Progenitor cell of endocrine pancreas (in vitro differentiated cells): ENCODE measurements around the gene CDK13. TPM values are rescaled to one million over a fixed set of nuclear protein-coding genes. Genes with fewer than 3 reads are reported as not detected.

Experiments
- DNase-seq: peaks from one replicate; pipeline ENCODE4 v3.0.0; 2021; ENCODE audit warnings: low spot score; ENCODE audit not compliant: unreplicated experiment
- H3K27ac Mint-ChIP-seq: 2 replicates; pipeline ENCODE4 v1.8.0; 2021; ENCODE audit warnings: mild to moderate bottlenecking, moderate library complexity, mixed read lengths
- H3K27me3 Mint-ChIP-seq: 2 replicates; pipeline ENCODE4 v1.8.0; 2021; ENCODE audit warnings: mixed read lengths
- H3K36me3 Mint-ChIP-seq: 2 replicates; pipeline ENCODE4 v1.8.0; 2022; ENCODE audit warnings: mixed read lengths; ENCODE audit not compliant: insufficient read depth
- H3K4me1 Mint-ChIP-seq: 2 replicates; pipeline ENCODE4 v1.8.0; 2021; ENCODE audit warnings: low read depth, mixed read lengths
- H3K4me3 Mint-ChIP-seq: 2 replicates; pipeline ENCODE4 v1.8.0; 2021; ENCODE audit warnings: low read depth, mild to moderate bottlenecking, moderate library complexity, mixed read lengths
- H3K9me3 Mint-ChIP-seq: 2 replicates; pipeline ENCODE4 v1.8.0; 2021; ENCODE audit warnings: low read depth, mixed read lengths
- CTCF ChIP-seq: fragments of 200-600 bp; sonication (generic); IDR thresholded peaks from one replicate; pipeline ENCODE4 v1.5.0; 2021; ENCODE audit warnings: antibody characterized with exemption, mild to moderate bottlenecking; ENCODE audit not compliant: unreplicated experiment
- total RNA-seq: library from RNA; stranded (reverse); gene quantifications from 2 replicates; pipeline ENCODE4 v1.2.1, GENCODE V29; 2021

Gene CDK13
- total RNA-seq, 1 donor from 2014 or later = 75.5 TPM

- Mint-ChIP-seq H3K27me3 (no peaks in the 10 kb centered on the region), H3K4me1 (no peaks in the 10 kb centered on the region), H3K9me3 (no peaks in the 10 kb centered on the region), H3K27ac (no peak overlapping the region), H3K4me3 (no peak overlapping the region), H3K36me3 (peaks cover 2% of the 10 kb centered on the region)
- no peak for TF ChIP-seq CTCF
- no peak for DNase-seq
These were observed 122.2 kb downstream of the CDK13 start for GRCh38 chr7:40072268-40072667.

DNA sequence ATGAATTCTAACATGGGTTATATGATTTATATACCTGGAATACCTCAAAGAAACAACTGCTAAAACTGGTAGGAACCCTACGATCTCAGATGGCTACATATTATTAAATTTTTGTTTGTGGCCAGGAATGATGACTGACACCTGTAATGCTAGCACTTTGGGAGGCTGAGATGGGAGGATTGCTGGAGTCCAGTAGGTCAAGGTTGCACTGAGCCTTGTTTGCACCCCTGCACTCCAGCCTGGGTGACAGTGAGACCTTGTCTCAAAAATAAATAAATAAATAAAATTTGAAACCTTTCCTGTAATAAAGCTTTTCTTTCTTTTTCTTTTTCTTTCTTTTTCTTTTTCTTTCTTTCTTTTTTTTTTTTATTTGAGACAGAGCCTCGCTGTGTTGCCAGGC lies 123.2 kb downstream of the CDK13 start:
- H3K27ac Mint-ChIP-seq = no peak overlapping the region
- peaks cover 1% of the 10 kb centered on the region for H3K36me3 Mint-ChIP-seq
- TF ChIP-seq CTCF = no peak
- no peaks in the 10 kb centered on the region for H3K4me1 Mint-ChIP-seq
- no peaks in the 10 kb centered on the region for H3K27me3 Mint-ChIP-seq
- no peak overlapping the region for H3K4me3 Mint-ChIP-seq
- no peak for DNase-seq
- H3K9me3 Mint-ChIP-seq = no peaks in the 10 kb centered on the region

DNA sequence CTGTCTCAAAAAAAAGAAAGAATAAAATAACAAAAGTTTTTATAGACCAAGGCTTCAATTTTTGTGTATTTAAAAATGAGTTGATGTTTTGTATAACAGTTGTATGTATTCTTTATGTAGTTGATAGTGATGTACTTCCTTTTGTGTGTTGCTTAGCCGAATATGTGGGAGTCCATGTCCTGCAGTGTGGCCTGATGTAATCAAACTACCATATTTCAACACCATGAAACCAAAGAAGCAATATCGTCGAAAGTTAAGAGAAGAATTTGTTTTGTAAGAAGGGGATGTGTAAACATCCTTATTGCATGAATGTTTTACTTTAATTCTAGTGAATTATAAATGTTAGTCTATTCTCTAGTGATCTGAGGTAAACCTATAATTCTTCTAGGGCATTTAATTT lies 127.8 kb downstream of the CDK13 start:
- no peaks in the 10 kb centered on the region for H3K9me3 Mint-ChIP-seq
- peaks cover 8% of the 10 kb centered on the region for H3K36me3 Mint-ChIP-seq
- TF ChIP-seq CTCF = no peak
- no peak for DNase-seq
- no peaks in the 10 kb centered on the region for H3K27me3 Mint-ChIP-seq
- no peaks in the 10 kb centered on the region for H3K4me1 Mint-ChIP-seq
- H3K4me3 Mint-ChIP-seq = no peak overlapping the region
- H3K27ac Mint-ChIP-seq = no peak overlapping the region

DNA sequence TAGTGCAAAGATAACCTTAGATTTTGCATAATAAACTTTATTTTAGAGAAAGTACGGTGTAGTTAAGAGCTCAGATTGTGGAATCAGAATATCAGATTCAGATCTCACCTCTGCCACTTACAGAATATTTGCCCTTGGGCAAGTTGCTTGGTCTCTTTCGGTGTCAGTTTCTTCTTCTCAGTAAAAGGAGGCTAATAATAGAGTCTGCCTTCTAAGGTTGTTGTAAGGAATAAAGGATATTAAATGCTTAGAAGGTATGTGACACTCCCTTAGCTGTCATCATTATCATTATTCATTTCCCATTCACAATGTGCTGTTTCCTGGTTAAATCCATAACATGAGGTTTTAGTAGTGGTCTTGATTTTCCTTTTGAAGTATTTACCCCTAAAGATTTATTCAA lies 142.1 kb downstream of the CDK13 start:
- peaks cover 27% of the 10 kb centered on the region for H3K36me3 Mint-ChIP-seq
- H3K27ac Mint-ChIP-seq = no peak overlapping the region
- DNase-seq = no peak
- H3K4me3 Mint-ChIP-seq = no peak overlapping the region
- peaks cover 1% of the 10 kb centered on the region for H3K4me1 Mint-ChIP-seq
- no peaks in the 10 kb centered on the region for H3K27me3 Mint-ChIP-seq
- no peak for TF ChIP-seq CTCF
- no peaks in the 10 kb centered on the region for H3K9me3 Mint-ChIP-seq

GRCh38 chr7:40093631-40094350 lies 143.7 kb downstream of the CDK13 start:
- DNase-seq = no peak
- Mint-ChIP-seq H3K4me1 (peaks cover 8% of the 10 kb centered on the region), H3K27ac (no peak overlapping the region), H3K4me3 (no peak overlapping the region), H3K27me3 (no peaks in the 10 kb centered on the region), H3K9me3 (no peaks in the 10 kb centered on the region), H3K36me3 (peaks cover 23% of the 10 kb centered on the region)
- no peak for TF ChIP-seq CTCF
